GM23248 (cell line): ENCODE results near the gene SLC38A6. TPM values are rescaled to one million over a fixed set of nuclear protein-coding genes. Genes with fewer than 3 reads are reported as not detected.

Source experiments
- DNase-seq: peaks from one replicate; pipeline ENCODE4 v3.0.0-alpha.2; 2015
- H2AFZ ChIP-seq: fragments of 200-600 bp; sonication (generic); 2 replicates; pipeline ENCODE4 v1.6.1; 2016; ENCODE audit warnings: antibody characterized with exemption
- H3F3A ChIP-seq: fragments of 200-600 bp; sonication (generic); 2 replicates; pipeline ENCODE4 v1.6.1; 2016; ENCODE audit warnings: mild to moderate bottlenecking, antibody characterized with exemption, mixed run types; ENCODE audit not compliant: insufficient read depth
- H3K27ac ChIP-seq: fragments of 200-600 bp; sonication (generic); 2 replicates; pipeline ENCODE4 v1.5.1; 2016; ENCODE audit warnings: mild to moderate bottlenecking
- H3K27me3 ChIP-seq: fragments of 200-600 bp; sonication (generic); replicated peaks from 2 replicates; pipeline ENCODE4 v1.6.1; 2016; ENCODE audit warnings: mild to moderate bottlenecking; ENCODE audit not compliant: insufficient read depth
- H3K36me3 ChIP-seq: fragments of 200-600 bp; sonication (generic); 2 replicates; pipeline ENCODE4 v1.6.1; 2016; ENCODE audit warnings: low read depth, mild to moderate bottlenecking
- H3K4me1 ChIP-seq: fragments of 200-600 bp; sonication (generic); 2 replicates; pipeline ENCODE4 v1.6.1; 2016; ENCODE audit warnings: mild to moderate bottlenecking; ENCODE audit not compliant: insufficient read depth
- H3K4me2 ChIP-seq: fragments of 200-600 bp; sonication (generic); one replicate; pipeline ENCODE4 v1.6.1; 2016; ENCODE audit warnings: mild to moderate bottlenecking; ENCODE audit not compliant: unreplicated experiment
- H3K4me3 ChIP-seq: fragments of 200-600 bp; sonication (generic); 2 replicates; pipeline ENCODE4 v1.5.1; 2016; ENCODE audit warnings: mild to moderate bottlenecking
- H3K79me2 ChIP-seq: fragments of 200-600 bp; sonication (generic); 2 replicates; pipeline ENCODE4 v1.6.1; 2016; ENCODE audit warnings: mild to moderate bottlenecking; ENCODE audit not compliant: insufficient read depth
- H3K9ac ChIP-seq: fragments of 200-600 bp; sonication (generic); 2 replicates; pipeline ENCODE4 v1.6.1; 2016; ENCODE audit warnings: mild to moderate bottlenecking
- H3K9me2 ChIP-seq: fragments of 200-600 bp; sonication (generic); 2 replicates; pipeline ENCODE4 v1.6.1; 2016; ENCODE audit warnings: mixed run types, mild to moderate bottlenecking, moderate library complexity; ENCODE audit not compliant: insufficient read depth
- H3K9me3 ChIP-seq: fragments of 200-600 bp; sonication (generic); one replicate; pipeline ENCODE4 v1.6.1; 2017; ENCODE audit warnings: low read depth
- H4K20me1 ChIP-seq: fragments of 200-600 bp; sonication (generic); 2 replicates; pipeline ENCODE4 v1.6.0; 2016; ENCODE audit not compliant: insufficient read depth
- EZH2 ChIP-seq: fragments of 200-600 bp; sonication (generic); IDR thresholded peaks from 2 replicates; pipeline ENCODE4 v1.6.1; 2018; ENCODE audit warnings: antibody characterized with exemption, mild to moderate bottlenecking; ENCODE audit not compliant: insufficient read depth, poor library complexity, severe bottlenecking
- EZH2phosphoT487 ChIP-seq: fragments of 200-600 bp; sonication (generic); IDR thresholded peaks from 2 replicates; pipeline ENCODE4 v1.6.1; 2018; ENCODE audit warnings: antibody characterized with exemption, moderate library complexity, mild to moderate bottlenecking, low read depth; ENCODE audit not compliant: insufficient read depth
- WGBS, 2 experiments: methylation state at CpG; one replicate each; pipeline ENCODE4 v1.1.6; 2015 to 2017; ENCODE audit warnings: low lambda C conversion rate in 2 of 2, low coverage in 1 of 2; ENCODE audit errors: missing lambda C conversion rate in 2 of 2; 5-methylcytosine and 5-hydroxymethylcytosine counted together
- in situ Hi-C: fragments of 300-500 bp; cut with MboI; formaldehyde crosslinking; loops from 2 replicates; pipeline ENCODE4 v1.15.0; 2020
- polyA plus RNA-seq: library from polyadenylated mRNA; unstranded; fragments of >200 nt; fragmentation: Nextera tagmentation; extraction: Ambion mirVana; gene quantifications from 2 replicates; pipeline ENCODE4 v1.2.1, GENCODE V29; 2016
- total RNA-seq: library from RNA; depleted of rRNA; stranded (reverse); fragments of >200 nt; shearing (Covaris generic); gene quantifications from 2 replicates; pipeline ENCODE4 v1.2.3, GENCODE V29; 2014

Gene SLC38A6
- total and polyA plus RNA-seq, 2 experiments from 2014 or later, result 21.5 to 29.8 TPM

DNA sequence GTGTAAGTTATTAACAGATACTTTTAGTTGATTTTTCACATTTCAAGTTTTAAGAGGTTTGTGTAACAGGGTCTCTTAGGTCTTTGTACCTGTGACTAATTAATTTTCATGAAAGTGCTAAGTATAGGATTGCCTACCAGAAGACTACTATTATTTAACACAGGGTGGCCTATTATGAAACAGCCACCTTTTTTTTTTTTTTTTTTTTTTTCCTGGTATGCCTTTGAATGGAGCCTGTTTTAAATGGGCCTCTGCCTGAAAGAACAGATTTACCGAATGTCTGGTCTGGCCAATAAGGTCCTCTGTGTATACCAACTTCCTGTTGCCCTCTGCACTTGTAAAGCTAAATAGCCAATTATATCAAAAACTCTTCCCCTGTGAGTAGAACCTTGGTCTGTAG, 62.5 kb downstream of the SLC38A6 start:
- Histone ChIP-seq H3K79me2 (no peaks in the 10 kb centered on the region), H3K9ac (no peak overlapping the region), H3K4me3 (no peak overlapping the region), H3K4me1 (peaks cover 12% of the 10 kb centered on the region), H3F3A (peaks cover 10% of the 10 kb centered on the region), H3K27me3 (no peaks in the 10 kb centered on the region), H3K36me3 (no peaks in the 10 kb centered on the region), H3K27ac (no peak overlapping the region), H4K20me1 (no peaks in the 10 kb centered on the region), H3K4me2 (no peak overlapping the region), H3K9me3 (no peaks in the 10 kb centered on the region), H3K9me2 (no peaks in the 10 kb centered on the region), H2AFZ (no peak overlapping the region)
- 100% methylated on average over 1 of the region's 1 CpG for WGBS, 2 experiments
- TF ChIP-seq EZH2phosphoT487, result no peak
- TF ChIP-seq EZH2, result no peak
- DNase-seq, result no peak
- in situ Hi-C loops, result no loop called here

DNA sequence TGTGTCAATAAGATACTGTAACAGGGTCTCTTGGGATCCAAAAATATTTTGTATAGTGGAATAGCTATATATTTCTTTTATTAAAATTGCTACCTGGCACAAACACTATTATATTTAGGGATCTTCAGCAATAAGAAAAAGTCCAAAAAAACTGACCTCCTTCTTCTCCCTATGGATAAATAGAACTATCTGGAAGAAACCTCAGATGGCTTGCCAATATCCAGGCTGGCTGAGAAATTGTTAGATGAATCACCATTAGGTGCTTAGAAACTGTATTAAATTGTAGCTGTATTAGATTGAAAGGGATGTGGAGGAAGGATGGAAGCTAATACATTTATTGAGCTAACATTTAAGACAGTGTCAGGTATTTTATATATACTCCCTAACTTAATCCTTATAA, 66.0 kb downstream of the SLC38A6 start:
- TF ChIP-seq EZH2 (no peak), EZH2phosphoT487 (no peak)
- H3K36me3 ChIP-seq, result no peaks in the 10 kb centered on the region
- H3K9ac ChIP-seq, result no peak overlapping the region
- H3K4me3 ChIP-seq, result no peak overlapping the region
- peaks cover 23% of the 10 kb centered on the region for H3K4me1 ChIP-seq
- DNase-seq, result peak; percentile 11
- H3K27me3 ChIP-seq, result no peaks in the 10 kb centered on the region
- no peaks in the 10 kb centered on the region for H3K79me2 ChIP-seq
- H3K9me3 ChIP-seq, result no peaks in the 10 kb centered on the region
- no peaks in the 10 kb centered on the region for H3K9me2 ChIP-seq
- H3K4me2 ChIP-seq, result no peak overlapping the region
- H2AFZ ChIP-seq, result no peak overlapping the region
- H4K20me1 ChIP-seq, result no peaks in the 10 kb centered on the region
- H3F3A ChIP-seq, result peaks cover 19% of the 10 kb centered on the region
- no peak overlapping the region for H3K27ac ChIP-seq
- in situ Hi-C loops, result no loop called here

DNA sequence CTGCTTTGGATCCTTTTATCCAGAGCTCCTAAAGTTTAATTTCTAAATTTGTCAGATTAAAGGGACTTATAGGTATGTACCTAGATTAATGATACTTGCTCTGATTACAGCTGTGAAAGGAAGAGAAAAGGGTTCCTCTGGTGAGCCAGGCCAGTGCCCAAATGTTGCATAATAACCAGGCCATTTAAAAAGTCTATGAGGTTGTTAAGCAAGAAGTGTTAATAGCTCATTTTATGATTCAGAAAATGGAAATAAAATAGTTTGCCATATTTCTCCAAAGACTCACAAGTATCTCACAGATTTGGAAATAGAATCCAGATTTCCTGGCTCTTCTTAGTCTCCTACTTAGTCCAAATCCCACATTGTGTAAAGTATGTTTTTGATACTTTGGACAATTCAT, 67.6 kb downstream of the SLC38A6 start:
- H4K20me1 ChIP-seq, result no peaks in the 10 kb centered on the region
- no peak for TF ChIP-seq EZH2phosphoT487
- TF ChIP-seq EZH2, result no peak
- H3K9me2 ChIP-seq, result no peaks in the 10 kb centered on the region
- no peaks in the 10 kb centered on the region for H3K27me3 ChIP-seq
- in situ Hi-C loops, result no loop called here
- peak overlapping the region; percentile 79 for H3K27ac ChIP-seq
- H3K9ac ChIP-seq, result 0 out of 2 replicates have a peak overlapping the region, but pooled peaks have one; percentile 7
- H3K36me3 ChIP-seq, result no peaks in the 10 kb centered on the region
- peaks cover 19% of the 10 kb centered on the region for H3F3A ChIP-seq
- no peaks in the 10 kb centered on the region for H3K9me3 ChIP-seq
- H3K4me2 ChIP-seq, result peak overlapping the region; percentile 38
- H2AFZ ChIP-seq, result 0 out of 2 replicates have a peak overlapping the region, but pooled peaks have one; percentile 23
- peak; percentile 61 for DNase-seq
- H3K4me3 ChIP-seq, result no peak overlapping the region
- peaks cover 23% of the 10 kb centered on the region for H3K4me1 ChIP-seq
- no peaks in the 10 kb centered on the region for H3K79me2 ChIP-seq

DNA sequence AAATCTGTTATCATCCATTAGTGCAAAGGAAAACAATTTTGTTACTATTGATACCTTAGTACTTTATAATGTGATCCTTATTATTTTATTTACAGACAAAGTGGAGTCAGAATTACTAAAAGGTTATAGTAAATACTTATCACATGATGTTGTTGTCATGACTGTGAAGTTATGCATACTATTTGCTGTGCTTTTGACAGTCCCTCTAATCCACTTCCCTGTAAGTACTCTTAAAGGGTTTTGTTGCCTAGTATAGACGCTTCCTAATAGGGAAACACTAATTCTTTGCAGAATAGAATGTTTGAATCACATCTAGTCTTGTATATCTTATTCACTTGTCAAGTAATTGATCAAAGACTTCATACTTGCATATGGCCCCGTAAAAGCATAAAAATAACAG, 69.4 kb downstream of the SLC38A6 start:
- Histone ChIP-seq H3K27me3 (no peaks in the 10 kb centered on the region), H3F3A (peaks cover 19% of the 10 kb centered on the region), H3K36me3 (no peaks in the 10 kb centered on the region), H4K20me1 (no peaks in the 10 kb centered on the region), H2AFZ (no peak overlapping the region), H3K9me3 (no peaks in the 10 kb centered on the region), H3K4me1 (peaks cover 23% of the 10 kb centered on the region), H3K4me2 (no peak overlapping the region), H3K79me2 (no peaks in the 10 kb centered on the region), H3K4me3 (no peak overlapping the region), H3K9me2 (no peaks in the 10 kb centered on the region), H3K9ac (no peak overlapping the region), H3K27ac (no peak overlapping the region)
- in situ Hi-C loops, result no loop called here
- DNase-seq, result no peak
- 98 to 100% methylated on average over 2 of the region's 2 CpGs for WGBS, 2 experiments
- no peak for TF ChIP-seq EZH2phosphoT487
- TF ChIP-seq EZH2, result no peak

DNA sequence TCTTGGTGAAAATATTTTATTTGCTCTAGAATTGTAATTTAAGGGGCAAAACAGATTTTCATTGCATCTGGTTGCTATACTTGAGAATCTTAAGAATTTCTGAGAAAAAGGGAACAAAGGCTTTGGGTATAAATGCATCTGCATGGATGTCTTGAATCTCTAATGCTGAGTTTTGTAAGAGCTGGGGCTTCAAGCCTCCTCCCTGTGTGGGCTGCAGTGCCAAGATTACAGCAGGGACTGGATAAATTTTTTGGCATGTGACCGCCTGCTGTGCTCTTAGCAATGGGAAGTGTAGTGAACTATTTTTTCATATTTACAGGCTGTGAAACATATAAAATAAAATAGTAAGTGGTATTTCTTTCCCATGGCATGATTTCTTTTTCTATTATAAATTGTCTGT, 70.0 kb downstream of the SLC38A6 start:
- no peaks in the 10 kb centered on the region for H3K79me2 ChIP-seq
- H3K4me3 ChIP-seq, result no peak overlapping the region
- no peak overlapping the region for H3K27ac ChIP-seq
- no peak overlapping the region for H3K9ac ChIP-seq
- peak; percentile 41 for DNase-seq
- no peak overlapping the region for H3K4me2 ChIP-seq
- peaks cover 19% of the 10 kb centered on the region for H3F3A ChIP-seq
- 80 to 88% methylated on average over 1 of the region's 1 CpG for WGBS, 2 experiments
- H3K36me3 ChIP-seq, result no peaks in the 10 kb centered on the region
- in situ Hi-C loops, result no loop called here
- no peak for TF ChIP-seq EZH2
- no peak for TF ChIP-seq EZH2phosphoT487
- no peak overlapping the region for H2AFZ ChIP-seq
- H3K9me2 ChIP-seq, result no peaks in the 10 kb centered on the region
- no peaks in the 10 kb centered on the region for H4K20me1 ChIP-seq
- no peaks in the 10 kb centered on the region for H3K27me3 ChIP-seq
- H3K4me1 ChIP-seq, result peaks cover 23% of the 10 kb centered on the region
- no peaks in the 10 kb centered on the region for H3K9me3 ChIP-seq
